ENCODE data around the gene ARHGEF7. TPM values are rescaled to one million over a fixed set of nuclear protein-coding genes. Genes with fewer than 3 reads are reported as not detected.

The ARHGEF7 gene
- total RNA-seq, 1 donor from 2014 or later = 157 TPM

GRCh38 chr13:111304041-111304544 is 189.0 kb downstream of the ARHGEF7 start:
- DNase-seq = no peak

GRCh38 chr13:111304603-111305289 is 189.6 kb downstream of the ARHGEF7 start:
- no peak for DNase-seq

GRCh38 chr13:111312944-111313590 is 198.0 kb downstream of the ARHGEF7 start:
- no peak for DNase-seq

GRCh38 chr13:111313911-111314425 is 198.9 kb downstream of the ARHGEF7 start:
- DNase-seq = no peak

- no peak for DNase-seq
Observed at GRCh38 chr13:111314852-111315251, 199.7 kb downstream of the ARHGEF7 start.

GRCh38 chr13:111315347-111315995 is 200.4 kb downstream of the ARHGEF7 start:
- no peak for DNase-seq

GRCh38 chr13:111316161-111316730 is 201.1 kb downstream of the ARHGEF7 start:
- DNase-seq = no peak

GRCh38 chr13:111317042-111317550 is 202.0 kb downstream of the ARHGEF7 start:
- DNase-seq = no peak

- no peak for DNase-seq
Observed at GRCh38 chr13:111317571-111318345, 202.6 kb downstream of the ARHGEF7 start.

GRCh38 chr13:111318386-111318785 is 203.3 kb downstream of the ARHGEF7 start:
- DNase-seq = no peak

GRCh38 chr13:111319521-111319920 is 204.4 kb downstream of the ARHGEF7 start:
- DNase-seq = no peak

- no peak for DNase-seq
Observed at GRCh38 chr13:111319998-111320911, 205.1 kb downstream of the ARHGEF7 start, which contains the start of gene TEX29. Gene TEX29 (plus strand): TSS chr13:111320642. CDS start chr13:111320891, 249 bp downstream.

- no peak for DNase-seq
Observed at GRCh38 chr13:111322001-111322915, 207.1 kb downstream of the ARHGEF7 start.

GRCh38 chr13:111322916-111323331 is 207.8 kb downstream of the ARHGEF7 start:
- no peak for DNase-seq

- DNase-seq = no peak
Observed at GRCh38 chr13:111323549-111323948, 208.4 kb downstream of the ARHGEF7 start.

GRCh38 chr13:111323950-111324651 is 209.0 kb downstream of the ARHGEF7 start:
- no peak for DNase-seq

- peak; percentile 24 for DNase-seq
Observed at GRCh38 chr13:111324736-111325135, 209.6 kb downstream of the ARHGEF7 start.

- DNase-seq = no peak
Observed at GRCh38 chr13:111325146-111325890, 210.2 kb downstream of the ARHGEF7 start.

Measured in occipital lobe (tissue), 2 donors.